C4-2B (cell line): ENCODE data around the gene SLC25A36.

ENCODE experiments used
- ZFX ChIP-seq: fragments of 450-650 bp; IDR thresholded peaks from 2 replicates; pipeline ENCODE4 v1.6.1; 2017
- TF ChIP-seq, protein P1 (sequence below): fragments of 450-650 bp; conservative IDR thresholded peaks from 2 replicates; pipeline ENCODE4 v1.5.1; 2017; ENCODE audit warnings: mild to moderate bottlenecking

DNA sequence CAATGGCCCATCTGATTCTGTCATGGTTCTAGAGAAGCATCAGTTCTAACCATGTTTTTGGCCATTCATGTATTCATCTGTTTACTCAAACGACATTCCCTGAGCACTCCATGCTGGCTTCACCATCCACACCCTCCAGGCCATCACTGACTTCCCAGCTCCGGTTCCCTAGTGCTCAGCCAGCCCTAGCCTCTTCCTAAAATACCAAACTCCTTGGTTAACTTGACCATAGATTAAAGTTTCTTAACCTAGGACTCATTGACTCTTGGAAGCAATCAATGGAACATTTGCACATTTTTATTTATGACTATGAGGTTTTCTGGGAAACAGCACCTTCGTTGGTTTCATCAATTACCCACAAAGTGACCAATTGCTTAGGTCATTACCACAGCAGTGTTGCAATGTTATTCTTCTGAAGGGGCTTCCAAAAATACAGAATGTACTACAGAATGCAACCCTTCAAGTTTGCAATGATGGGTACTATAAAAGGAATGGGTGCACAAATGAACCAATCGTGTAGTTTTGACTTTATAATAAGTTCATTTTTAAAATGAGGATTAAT lies 27.2 kb upstream of the SLC25A36 start:
- TF ChIP-seq, protein P1, sequence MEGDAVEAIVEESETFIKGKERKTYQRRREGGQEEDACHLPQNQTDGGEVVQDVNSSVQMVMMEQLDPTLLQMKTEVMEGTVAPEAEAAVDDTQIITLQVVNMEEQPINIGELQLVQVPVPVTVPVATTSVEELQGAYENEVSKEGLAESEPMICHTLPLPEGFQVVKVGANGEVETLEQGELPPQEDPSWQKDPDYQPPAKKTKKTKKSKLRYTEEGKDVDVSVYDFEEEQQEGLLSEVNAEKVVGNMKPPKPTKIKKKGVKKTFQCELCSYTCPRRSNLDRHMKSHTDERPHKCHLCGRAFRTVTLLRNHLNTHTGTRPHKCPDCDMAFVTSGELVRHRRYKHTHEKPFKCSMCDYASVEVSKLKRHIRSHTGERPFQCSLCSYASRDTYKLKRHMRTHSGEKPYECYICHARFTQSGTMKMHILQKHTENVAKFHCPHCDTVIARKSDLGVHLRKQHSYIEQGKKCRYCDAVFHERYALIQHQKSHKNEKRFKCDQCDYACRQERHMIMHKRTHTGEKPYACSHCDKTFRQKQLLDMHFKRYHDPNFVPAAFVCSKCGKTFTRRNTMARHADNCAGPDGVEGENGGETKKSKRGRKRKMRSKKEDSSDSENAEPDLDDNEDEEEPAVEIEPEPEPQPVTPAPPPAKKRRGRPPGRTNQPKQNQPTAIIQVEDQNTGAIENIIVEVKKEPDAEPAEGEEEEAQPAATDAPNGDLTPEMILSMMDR = no peak
- TF ChIP-seq ZFX = no peak
